HG02571 (cell line): ENCODE measurements around the gene DGKZ.

Experiments
- ATAC-seq: cut with Tn5 transposase; IDR thresholded peaks from one replicate; pipeline ENCODE4 v1.9.1; 2021; ENCODE audit warnings: mild to moderate bottlenecking, moderate library complexity; ENCODE audit not compliant: unreplicated experiment

Gene DGKZ

DNA sequence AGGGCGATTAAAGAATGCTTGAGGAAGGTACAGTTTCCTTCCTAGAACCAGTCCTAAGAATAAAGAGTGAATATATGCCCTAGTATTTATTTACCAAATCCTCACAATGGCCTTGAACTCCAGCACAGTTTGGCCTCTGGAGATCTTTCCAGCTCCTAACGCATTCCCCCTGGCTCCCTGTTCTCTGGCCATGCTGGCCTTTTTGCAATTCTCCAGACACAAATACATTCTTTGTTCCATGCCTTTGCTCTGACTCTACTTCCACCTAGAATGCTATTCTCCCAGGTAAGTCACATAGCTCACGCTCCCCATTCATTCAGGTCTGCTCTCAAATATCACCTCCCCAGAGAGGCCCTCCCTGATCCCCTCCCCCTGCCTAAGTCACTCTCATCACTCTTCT lies 3.7 kb upstream of the DGKZ start:
- no peak for ATAC-seq

DNA sequence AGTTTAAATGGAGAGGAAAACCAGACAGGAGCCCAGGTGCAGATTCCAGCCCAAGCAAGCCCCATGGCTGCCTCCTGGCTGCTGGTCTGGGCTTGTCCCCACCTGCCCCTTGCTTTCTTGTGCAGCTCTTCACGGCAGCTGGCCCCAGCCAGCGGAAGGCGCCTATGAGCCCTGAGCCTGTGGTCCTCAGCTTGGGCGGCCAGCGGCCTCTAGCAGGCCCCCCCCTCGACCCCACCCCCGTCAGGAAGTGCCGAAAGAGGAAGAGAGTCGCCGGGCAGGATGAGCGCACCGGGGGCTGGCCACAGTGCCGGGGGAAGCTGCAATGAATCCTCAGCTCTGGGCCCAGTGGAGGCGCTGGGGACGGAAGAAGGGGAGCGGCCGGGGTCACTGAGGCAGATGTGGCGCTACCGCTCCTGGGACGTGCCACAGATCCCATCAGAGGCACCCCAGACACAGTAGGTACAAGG lies 2.1 kb upstream of the DGKZ start:
- ATAC-seq, result no peak

DNA sequence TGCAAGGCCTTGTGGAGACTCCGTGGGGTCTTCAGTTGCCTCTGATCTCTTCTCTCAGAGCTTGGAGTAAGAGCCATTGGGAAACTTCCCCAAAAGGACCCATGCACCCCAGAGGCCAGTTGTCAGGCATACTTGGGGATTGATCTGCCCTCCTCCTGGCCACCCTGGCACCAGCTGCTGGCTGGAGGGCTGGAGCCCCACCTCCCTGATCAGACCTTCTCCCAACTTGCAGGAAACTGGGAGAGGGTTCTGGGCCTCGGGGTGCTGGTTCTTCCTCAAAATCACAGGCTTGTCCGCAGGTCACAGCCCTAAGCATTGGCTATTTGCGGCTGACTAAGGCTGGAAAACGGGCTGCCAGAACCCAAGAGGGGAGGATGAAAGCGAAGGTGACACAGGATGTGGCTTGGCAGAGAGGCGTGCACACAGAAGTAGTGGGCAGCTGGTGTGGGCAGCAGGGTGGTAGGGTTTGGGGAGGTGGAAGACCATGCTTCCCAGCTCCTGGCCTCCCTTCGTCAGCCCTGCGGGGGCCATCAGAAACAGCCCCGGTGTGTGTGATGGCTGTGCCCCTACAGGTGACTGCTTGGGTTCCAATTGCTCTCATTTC lies 1.3 kb upstream of the DGKZ start:
- ATAC-seq, result no peak

DNA sequence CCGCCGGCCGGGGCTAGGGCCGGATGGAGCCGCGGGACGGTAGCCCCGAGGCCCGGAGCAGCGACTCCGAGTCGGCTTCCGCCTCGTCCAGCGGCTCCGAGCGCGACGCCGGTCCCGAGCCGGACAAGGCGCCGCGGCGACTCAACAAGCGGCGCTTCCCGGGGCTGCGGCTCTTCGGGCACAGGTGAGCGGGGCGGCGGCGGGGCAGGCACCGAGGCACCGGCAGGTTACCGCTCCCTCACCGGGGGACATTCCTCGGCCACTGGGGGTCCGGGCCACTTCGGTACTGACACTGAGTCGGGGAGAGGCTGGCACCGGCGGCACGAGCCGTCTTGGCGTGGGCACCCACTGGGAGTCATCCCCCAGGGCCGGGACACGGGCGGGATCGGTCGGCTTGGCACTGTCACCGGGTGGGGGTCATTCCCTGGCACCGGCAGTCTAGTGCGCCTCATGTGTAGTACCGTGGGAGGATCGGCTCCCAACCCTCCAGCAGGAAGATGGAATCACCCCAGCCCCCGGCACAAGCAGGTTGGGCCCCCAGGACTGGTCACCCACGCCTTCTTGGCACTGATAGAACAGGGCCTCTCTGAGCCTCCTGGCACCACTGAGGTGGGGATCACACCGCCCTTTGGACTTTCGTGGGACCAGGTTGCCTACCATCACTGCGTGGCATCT lies 511 bp downstream of the DGKZ start:
- peak; percentile 13 for ATAC-seq

DNA sequence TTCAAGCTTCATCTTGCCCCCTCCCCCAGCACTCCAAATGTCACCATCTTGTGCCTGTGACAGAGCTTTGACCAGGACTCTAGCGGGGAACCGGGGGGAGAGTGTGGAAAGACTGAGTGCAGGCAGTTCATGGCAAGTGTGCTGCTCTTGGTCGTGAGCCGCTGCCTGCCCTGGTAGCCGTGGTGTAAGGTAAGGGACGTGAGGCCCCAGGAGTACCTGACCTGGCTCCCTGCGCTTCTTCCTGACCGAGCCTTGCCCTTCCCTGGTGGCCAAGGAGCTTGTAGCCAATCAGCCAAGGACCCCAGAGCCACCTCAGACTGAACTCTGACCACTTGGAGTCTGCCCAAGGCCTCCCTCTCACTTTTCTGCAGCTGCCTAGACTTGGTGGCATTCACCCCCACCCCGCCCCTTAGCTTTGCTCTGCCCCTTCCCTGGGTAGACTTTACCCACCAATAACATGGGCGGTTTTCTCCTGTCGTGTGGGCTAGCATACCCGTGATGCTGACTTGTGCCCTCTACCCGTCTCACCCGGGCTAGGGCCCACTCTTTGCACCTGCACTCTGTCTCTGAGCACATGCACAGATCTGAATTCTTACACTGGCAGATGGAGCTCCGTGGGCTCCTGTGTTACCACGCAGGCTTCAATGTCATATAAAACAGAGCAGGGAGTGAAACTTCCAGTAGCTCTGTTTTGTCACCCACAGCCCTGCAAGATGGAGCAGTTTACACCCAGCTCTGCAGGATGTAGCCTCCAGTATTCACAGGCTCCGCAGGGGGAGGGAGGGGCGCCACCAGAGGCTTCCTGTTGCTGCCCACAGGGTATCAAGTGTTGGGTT lies 1.5 kb downstream of the DGKZ start:
- no peak for ATAC-seq

DNA sequence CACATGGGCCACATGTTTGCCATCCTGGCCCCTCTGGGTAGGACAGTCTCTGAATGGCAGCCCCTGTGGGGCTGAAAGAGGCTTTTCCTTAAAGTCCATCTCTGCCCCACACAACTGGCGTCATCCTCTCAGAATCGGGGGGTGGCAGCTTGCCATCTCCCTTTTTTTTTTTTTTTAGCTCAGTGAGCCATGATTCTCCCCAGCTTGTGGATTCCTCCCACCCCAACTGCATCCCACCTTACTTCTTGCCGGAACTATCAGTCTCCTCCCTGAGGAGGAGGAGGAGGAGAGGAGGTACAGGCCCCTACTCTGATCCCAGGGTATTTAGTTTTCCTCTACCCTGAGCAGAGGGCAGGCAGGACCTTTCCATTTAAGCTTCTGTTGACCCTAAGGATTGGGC lies 3.4 kb downstream of the DGKZ start:
- no peak for ATAC-seq

DNA sequence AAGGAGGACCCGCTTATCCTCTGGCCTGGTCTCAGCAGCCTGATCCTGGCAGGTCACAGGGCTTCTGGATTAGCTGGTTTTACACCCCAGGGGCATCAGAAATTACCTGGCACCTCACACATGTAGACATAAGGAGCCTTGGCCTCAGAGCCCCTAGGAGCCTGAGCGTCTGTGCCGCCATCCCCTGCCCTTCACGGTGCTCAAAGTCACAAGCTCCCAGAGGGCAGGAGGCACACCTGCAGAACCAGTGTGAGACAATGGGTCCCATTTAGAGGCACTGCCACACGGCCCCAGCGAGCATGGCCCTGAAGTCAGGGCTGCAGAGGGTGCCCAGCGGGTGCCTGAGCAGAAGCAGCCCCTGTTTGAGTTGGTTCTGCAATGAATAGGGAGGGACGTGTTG lies 3.9 kb downstream of the DGKZ start:
- ATAC-seq, result no peak

DNA sequence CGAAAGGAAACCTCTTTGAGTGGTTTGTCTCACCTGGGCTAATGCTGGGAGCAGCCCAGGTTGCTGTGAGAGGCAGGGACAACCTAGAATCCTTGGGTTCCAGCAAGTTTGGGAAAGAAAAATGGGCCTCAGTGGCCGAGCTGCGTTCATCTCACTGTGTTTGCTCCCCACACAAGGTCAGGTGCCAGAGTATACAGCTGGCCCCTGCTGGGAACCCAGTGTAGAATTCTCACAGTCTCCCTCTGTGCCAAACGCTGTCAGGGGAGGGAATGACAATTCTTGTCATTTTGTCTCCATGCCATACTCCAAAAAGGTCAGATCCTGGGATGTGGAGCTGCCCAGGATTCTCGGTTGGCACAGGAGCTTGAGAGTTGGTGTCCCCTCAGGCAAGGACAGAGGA lies 4.3 kb downstream of the DGKZ start:
- ATAC-seq, result no peak

DNA sequence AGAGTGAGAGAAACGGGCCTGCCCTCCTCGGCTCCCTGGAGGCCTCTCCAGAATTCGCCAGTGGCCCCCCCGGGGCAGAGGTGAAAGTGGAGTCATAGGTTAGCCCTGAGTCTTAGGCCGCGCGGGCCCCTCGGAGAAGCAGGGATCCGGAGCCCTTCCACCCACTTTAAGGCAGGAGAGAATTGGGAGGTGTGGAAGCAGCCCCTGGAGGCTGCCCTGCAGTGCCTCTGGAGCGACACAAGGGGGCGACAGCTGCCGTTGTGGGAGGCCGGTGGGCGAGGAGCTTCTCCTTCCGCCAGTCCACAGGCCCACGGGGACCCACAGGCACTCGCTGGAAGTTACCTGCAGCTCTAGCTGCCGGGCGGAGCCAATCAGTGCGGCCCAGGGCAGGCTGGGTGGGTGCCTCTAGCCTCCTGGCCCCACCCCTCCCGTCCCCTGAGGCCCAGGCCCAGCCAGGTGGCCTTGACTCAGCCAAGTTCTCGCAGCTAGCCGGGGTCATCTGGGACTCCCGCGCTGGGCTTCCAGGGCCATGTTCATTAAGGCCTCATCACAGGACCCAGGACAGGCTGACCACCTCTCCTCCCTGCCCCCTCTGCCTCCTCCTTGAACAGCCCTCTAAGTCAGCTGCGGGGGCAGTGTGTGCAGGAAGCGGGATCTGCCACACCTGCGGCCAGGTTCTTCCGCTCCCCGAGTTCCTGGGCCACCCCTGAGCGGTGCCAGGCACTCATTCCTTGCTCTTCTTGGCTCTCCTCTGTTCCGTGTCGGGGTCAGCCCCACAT lies 5.0 kb downstream of the DGKZ start:
- ATAC-seq, result no peak

DNA sequence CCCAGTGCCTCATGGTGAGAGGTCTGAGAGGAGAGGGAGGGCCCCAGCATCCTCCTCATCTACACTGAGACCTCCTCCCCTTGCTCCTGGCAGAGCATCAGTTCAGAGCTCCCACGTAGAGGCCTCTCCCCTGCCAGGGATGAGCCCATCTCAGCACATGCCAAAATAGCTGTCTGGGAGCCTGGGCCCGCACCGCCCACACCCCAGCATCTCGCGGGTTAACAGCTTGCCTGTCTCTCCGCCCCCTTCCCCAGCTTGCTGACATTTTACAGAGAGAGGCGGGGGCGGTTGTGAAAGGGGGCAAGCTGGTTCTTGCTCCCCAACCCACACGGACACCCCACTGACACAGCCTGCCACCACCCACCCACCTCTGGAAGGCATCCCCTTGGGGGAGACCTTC lies 6.4 kb downstream of the DGKZ start:
- ATAC-seq, result no peak

DNA sequence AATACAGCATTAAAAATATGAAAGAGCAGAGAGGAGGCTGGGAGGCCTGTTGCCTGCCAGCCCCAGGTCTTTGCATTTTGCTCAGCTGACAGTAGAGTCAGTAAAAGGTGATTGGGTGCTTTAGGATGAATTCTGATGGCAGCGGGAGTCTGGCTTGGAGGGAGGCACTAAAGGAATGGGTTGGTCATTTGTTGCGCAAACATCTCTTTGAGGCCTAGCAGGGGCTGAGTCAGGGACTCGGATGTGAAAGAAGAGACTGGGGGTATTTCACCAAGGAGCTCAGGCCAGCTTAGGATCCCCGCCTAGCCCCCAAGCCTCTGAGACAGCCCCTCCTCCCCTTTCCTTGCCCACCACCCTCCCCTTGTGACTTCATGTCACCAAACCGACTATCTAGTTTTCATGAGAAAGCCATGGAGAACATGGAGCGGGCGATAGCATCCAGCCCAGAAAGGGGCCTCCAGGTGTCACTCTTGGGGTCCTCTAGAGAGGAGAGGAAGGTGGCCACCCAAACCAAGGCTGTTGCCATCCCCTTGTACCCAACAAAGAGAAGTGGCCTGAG lies 9.7 kb downstream of the DGKZ start:
- no peak for ATAC-seq

DNA sequence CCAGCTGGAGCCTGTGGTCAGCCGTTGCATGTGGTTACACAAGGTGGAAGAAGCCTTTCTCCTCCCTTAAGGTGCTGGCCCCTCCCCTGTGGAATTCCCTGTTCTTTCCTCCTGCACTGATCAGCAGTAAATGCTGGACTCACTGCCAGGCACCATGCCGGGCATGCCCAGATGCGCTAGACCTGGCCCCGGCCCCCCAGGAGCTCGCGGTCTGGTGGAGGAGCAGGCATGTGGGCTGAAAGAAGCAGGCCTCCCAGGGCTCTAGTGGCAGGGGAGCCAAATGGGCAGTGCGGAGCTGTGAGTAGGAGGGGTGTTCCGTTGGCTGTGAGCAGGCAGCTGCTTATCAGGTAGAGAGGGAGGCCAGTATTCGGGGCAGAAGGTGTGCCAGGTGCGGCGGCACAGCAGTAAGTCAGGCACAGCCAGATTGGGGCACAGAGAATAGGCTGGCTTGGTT lies 10.2 kb downstream of the DGKZ start:
- no peak for ATAC-seq

DNA sequence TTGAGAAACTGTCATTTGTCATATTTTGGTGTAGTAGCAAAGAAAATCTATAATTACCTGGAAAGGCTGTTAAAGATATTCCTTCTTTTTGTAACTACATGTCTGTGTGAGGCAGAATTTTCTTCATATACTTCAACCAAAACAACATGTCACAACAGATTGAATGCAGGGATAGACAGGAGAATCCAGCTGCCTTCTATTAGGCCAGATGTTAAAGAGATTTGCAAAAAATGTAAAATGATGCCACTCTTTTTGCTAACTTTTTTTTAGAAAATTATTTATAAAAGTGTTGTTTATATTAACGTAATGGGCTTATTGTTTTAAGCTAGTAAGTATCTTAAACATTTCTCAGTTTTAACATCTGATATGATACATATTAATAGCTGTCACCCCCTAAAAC lies 12.7 kb downstream of the DGKZ start:
- no peak for ATAC-seq

DNA sequence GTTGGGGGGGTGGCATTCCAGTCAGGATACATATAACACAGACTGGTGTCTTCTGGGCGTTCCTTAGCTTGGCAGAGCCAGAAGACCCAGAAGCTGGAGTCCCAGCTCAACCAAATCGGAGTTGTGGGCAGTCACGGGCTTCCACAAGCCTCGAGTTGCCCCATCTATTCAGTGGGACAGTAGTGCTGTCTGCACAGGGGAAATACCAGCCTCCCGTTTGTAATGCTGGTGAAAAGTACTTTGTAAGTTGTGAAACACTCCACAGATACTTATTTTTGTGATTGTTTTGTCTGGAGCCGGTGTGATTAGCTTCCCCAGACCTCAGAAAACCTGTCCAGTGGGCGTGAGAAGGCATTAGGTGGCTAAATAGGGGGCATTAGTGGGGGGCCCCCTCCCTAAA lies 13.6 kb downstream of the DGKZ start:
- no peak for ATAC-seq

DNA sequence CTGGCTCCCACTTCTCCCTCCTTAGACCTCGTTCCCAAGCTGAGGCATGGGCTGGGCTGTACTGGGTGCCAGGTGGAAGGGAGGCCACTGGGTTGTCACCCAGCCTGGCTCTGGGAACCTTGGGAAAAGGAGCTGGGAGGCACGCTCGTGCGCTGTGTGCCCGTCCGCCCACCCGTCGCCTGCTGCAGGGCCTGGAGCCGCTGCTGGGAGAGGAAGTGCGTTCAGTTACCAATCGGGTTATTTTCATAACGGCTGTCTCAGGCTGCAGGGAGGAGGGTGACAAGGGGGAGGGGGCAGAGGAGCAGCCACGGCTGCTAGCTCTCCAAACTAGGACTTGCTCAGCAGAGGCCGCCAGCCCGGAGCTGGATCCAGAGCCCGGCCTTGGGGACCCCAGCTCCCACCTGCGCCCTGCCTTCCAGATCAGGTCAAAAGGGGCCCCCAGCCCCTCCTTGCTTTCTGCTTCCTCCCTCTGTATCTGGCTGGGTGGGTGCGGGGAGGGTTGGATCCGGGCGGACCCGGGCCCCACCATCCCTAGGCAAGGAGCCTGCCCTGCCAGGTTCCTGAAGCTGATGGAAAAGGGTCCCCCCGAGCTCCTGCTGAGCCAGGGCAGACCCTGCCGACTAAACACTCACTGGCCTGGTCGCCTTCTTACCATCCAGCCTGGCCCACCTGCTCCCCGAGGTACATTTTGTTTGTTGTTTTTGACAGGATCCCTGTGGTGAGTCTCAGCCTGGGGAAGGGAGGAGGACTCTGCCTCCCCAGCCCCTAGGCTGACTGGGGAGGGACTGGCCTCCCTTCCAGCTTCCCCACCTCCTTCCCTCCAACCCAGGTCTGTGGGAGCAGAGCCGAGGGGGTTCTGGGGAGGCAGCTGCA lies 14.3 kb downstream of the DGKZ start:
- ATAC-seq, result peak; percentile 83

DNA sequence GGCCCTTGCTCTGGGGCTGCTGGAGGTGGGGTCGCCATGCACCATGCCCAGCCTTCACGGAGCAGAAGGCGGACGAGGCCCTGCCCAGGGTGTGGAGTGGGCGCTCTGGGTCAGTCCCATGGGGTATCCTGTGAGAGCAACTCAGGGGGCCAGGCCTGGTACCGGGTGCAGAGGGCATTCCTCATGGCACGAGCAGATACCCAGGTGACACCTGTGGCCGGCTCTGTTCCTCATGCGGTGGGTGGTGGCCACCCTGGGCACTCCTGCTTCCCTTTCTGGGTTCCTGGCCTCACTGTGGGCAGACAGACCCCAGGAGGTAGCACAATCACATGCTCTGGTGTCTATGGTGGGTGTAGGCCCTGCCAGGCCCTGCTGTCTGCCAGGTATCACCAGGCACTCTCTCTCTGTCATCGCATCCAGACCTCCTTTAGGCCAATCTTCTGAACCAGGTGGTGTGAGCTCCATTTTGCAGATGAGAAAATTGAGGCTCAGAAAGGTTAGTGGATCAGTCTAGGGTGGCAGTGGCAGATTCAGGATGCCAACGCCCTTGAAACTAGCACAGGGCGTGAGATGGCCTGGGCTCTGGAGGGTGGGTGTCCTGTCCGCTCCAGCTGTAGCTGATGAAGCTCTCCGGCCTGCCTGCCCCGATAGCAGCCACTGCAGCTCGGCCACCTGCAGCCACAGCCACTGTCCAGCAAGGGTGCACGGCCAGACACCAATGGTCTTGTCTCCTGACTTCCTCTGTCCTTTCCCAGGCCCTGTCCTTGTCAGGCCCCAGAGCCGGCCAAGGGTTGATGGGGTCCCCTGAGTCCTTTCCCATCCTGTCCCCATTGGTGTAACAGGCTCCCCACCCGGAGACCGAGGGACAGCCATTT lies 15.1 kb downstream of the DGKZ start:
- ATAC-seq, result no peak

DNA sequence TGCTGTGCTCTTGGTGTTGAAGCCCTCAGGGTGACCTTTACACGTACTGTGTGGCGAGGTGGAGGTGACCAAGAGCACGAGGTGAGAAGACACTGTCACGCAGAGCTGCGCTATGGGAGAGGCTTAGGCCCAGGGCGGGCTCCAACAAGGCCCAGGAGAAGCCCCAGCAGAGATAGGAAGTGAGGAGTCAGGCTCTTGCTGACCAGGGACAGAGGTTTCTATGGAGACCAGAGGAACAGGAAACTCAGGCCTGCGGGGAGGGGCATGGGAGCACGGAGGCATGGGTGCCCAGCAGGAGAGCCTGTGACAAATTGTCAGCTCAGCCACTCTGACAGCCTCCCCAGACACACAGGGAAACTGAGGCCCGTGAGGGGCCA lies 15.8 kb downstream of the DGKZ start:
- no peak for ATAC-seq

DNA sequence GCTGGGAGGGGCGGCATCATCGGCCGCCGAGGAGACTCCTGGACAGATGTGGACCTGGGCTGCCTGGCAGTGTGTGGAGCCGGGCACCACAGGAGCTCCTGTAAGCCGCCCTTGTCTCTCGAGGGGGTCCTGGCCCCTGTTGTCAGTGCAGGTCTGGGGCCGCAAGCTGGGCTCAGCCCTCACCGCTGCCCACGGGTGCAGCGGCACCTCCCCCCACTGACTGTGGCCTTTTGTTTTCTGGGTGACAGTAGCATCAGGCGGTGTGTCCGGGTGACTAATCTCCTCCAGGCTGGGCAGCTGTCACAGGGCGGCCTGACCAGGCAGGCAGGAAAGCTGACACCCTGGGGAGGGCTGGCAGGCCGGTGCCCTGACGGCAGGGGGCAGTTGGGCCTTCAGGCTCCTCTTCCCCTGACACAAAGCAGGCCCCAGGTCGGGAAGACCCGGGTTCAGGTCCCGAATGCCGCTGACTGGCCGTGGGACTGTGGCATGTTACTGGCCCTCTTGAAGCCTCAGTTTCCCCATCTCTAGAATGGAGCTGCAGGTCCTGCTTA lies 16.3 kb downstream of the DGKZ start:
- no peak for ATAC-seq

DNA sequence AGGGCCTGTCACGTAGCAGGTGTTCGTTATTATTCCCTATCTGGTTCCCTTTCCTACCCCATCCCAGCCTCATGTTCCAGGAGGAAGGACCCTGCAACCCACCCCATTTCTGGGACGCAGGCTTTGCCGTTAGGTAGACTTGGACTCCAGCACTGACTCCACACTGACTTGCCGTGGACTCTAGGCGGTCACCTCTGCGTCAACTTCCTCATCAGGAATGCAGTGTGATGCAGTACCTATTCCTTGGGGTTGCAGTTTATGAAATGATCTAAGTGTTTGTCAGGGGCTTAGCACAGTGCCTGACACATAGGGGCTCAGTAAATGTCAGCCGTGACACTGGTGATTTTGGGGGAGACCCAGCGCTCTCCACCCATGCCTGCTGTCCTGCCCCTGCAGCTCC lies 16.8 kb downstream of the DGKZ start:
- no peak for ATAC-seq
